CD8-positive, alpha-beta memory T cell (primary cell): ENCODE data around the gene PTPRM. TPM values are rescaled to one million over a fixed set of nuclear protein-coding genes. Genes with fewer than 3 reads are reported as not detected.

Experiments
- CTCF ChIA-PET: fragments of 350-600 bp; sonication (Branson Sonifier 250); formaldehyde crosslinking; loops from one replicate; lab custom pipeline; 2021; ENCODE audit warnings: antibody characterized with exemption; lab: Charles Lee
- POLR2A ChIA-PET: fragments of 350-600 bp; sonication (Branson Sonifier 250); formaldehyde crosslinking; loops from one replicate; lab custom pipeline; 2021; ENCODE audit warnings: antibody characterized with exemption; lab: Charles Lee
- DNase-seq, 5 donors: peaks; one replicate each; pipeline versions ENCODE4 v3.0.0 to v3.0.0-alpha.2; 2020 to 2022; ENCODE audit warnings: mixed read lengths in 1 of 5
- H3K27ac ChIP-seq: one replicate; pipeline ENCODE4 v1.7.0; 2013; ENCODE audit warnings: low read depth, mild to moderate bottlenecking, low read length, moderate library complexity
- H3K27me3 ChIP-seq: 2 replicates; pipeline ENCODE4 v1.7.0; 2013; ENCODE audit warnings: low read length, mild to moderate bottlenecking; ENCODE audit not compliant: insufficient read depth, poor library complexity, severe bottlenecking
- H3K36me3 ChIP-seq: 2 replicates; pipeline ENCODE4 v1.7.0; 2013; ENCODE audit warnings: mild to moderate bottlenecking, low read length, moderate library complexity; ENCODE audit not compliant: insufficient read depth
- H3K4me1 ChIP-seq: 2 replicates; pipeline ENCODE4 v1.7.0; 2013; ENCODE audit warnings: mild to moderate bottlenecking, low read length, moderate library complexity; ENCODE audit not compliant: insufficient read depth
- H3K4me3 ChIP-seq: 2 replicates; pipeline ENCODE4 v1.7.0; 2013; ENCODE audit warnings: mild to moderate bottlenecking, low read length
- H3K9me3 ChIP-seq: 2 replicates; pipeline ENCODE4 v1.7.0; 2013; ENCODE audit warnings: mild to moderate bottlenecking, low read length
- H3K27ac Mint-ChIP-seq, 8 donors: one replicate each; pipeline ENCODE4 v1.8.0; 2020 to 2021; ENCODE audit warnings: mixed read lengths in 8 of 8, mild to moderate bottlenecking in 6 of 8, inconsistent platforms in 3 of 8, moderate library complexity in 3 of 8
- H3K27me3 Mint-ChIP-seq, 2 donors: one replicate each; pipeline ENCODE4 v1.8.0; 2020 to 2021; ENCODE audit warnings: mixed read lengths in 2 of 2, mild to moderate bottlenecking in 1 of 2, moderate library complexity in 1 of 2
- H3K36me3 Mint-ChIP-seq, 3 donors: one replicate each; pipeline ENCODE4 v1.8.0; 2020 to 2021; ENCODE audit warnings: mixed read lengths in 3 of 3, inconsistent platforms in 1 of 3, mild to moderate bottlenecking in 1 of 3
- H3K4me1 Mint-ChIP-seq, 3 donors: one replicate each; pipeline ENCODE4 v1.8.0; 2020 to 2021; ENCODE audit warnings: mixed read lengths in 3 of 3, inconsistent platforms in 1 of 3, mild to moderate bottlenecking in 1 of 3
- H3K4me3 Mint-ChIP-seq, 7 donors: one replicate each; pipeline ENCODE4 v1.8.0; 2020 to 2021; ENCODE audit warnings: mixed read lengths in 7 of 7, mild to moderate bottlenecking in 6 of 7, moderate library complexity in 4 of 7, inconsistent platforms in 2 of 7
- H3K9me3 Mint-ChIP-seq, 5 donors: one replicate each; pipeline ENCODE4 v1.8.0; 2020 to 2022; ENCODE audit warnings: mixed read lengths in 5 of 5, mild to moderate bottlenecking in 3 of 5, moderate library complexity in 2 of 5, inconsistent platforms in 1 of 5
- polyA plus RNA-seq: library from polyadenylated mRNA; unstranded; fragments of 300-500 nt; fragmentation: Illumina TruSeq; gene quantifications from one replicate; pipeline ENCODE4 v1.2.3, GENCODE V29; 2021
- total RNA-seq, 2 experiments: library from RNA; stranded (reverse); gene quantifications; one replicate each; pipeline ENCODE4 v1.2.3, GENCODE V29; 2021

Gene PTPRM
- total and polyA plus RNA-seq, 3 experiments from 2014 or later, result 3.9 to 7.4 (median 5.3) TPM

GRCh38 chr18:7847357-7848053 lies 280.4 kb downstream of the PTPRM start:
- no peak overlapping the region for H3K4me3 Mint-ChIP-seq
- POLR2A ChIA-PET, result no interaction called here
- CTCF ChIA-PET, result no interaction called here

GRCh38 chr18:7848054-7848412 lies 280.9 kb downstream of the PTPRM start:
- peaks cover 7% of the 10 kb centered on the region for H3K9me3 ChIP-seq
- no peaks in the 10 kb centered on the region for H3K27me3 Mint-ChIP-seq
- H3K36me3 Mint-ChIP-seq, result peaks cover 0 to 9% (median 0%) of the 10 kb centered on the region in 3 donors
- ChIA-PET CTCF (no interaction called here), POLR2A (no interaction called here)
- no peaks in the 10 kb centered on the region for H3K36me3 ChIP-seq
- no peaks in the 10 kb centered on the region for H3K4me1 ChIP-seq
- no peak overlapping the region for H3K27ac Mint-ChIP-seq
- H3K4me1 Mint-ChIP-seq, result no peaks in the 10 kb centered on the region
- H3K9me3 Mint-ChIP-seq, result peaks cover 13 to 26% (median 22%) of the 10 kb centered on the region in 5 donors
- no peaks in the 10 kb centered on the region for H3K27me3 ChIP-seq
- no peak overlapping the region for H3K27ac ChIP-seq
- no peak overlapping the region for H3K4me3 Mint-ChIP-seq
- no peak for DNase-seq
- H3K4me3 ChIP-seq, result no peak overlapping the region

More at GRCh38 chr18:7847357-7848053, 280.4 kb downstream of the PTPRM start:
- H3K4me1 ChIP-seq, result no peaks in the 10 kb centered on the region
- no peaks in the 10 kb centered on the region for H3K36me3 ChIP-seq
- H3K27ac Mint-ChIP-seq, result peak overlapping the region in 1 of 8 donors; percentile 26
- no peak for DNase-seq
- H3K27me3 ChIP-seq, result no peaks in the 10 kb centered on the region
- H3K27ac ChIP-seq, result no peak overlapping the region
- H3K4me3 ChIP-seq, result no peak overlapping the region
- H3K27me3 Mint-ChIP-seq, result no peaks in the 10 kb centered on the region
- no peaks in the 10 kb centered on the region for H3K4me1 Mint-ChIP-seq
- peaks cover 0 to 9% (median 0%) of the 10 kb centered on the region in 3 donors for H3K36me3 Mint-ChIP-seq
- H3K9me3 ChIP-seq, result peaks cover 7% of the 10 kb centered on the region
- H3K9me3 Mint-ChIP-seq, result peaks cover 13 to 26% (median 21%) of the 10 kb centered on the region in 5 donors

- no peak for DNase-seq
- H3K4me1 Mint-ChIP-seq, result no peaks in the 10 kb centered on the region
- Histone ChIP-seq H3K27me3 (no peaks in the 10 kb centered on the region), H3K27ac (no peak overlapping the region), H3K36me3 (no peaks in the 10 kb centered on the region), H3K4me3 (no peak overlapping the region), H3K4me1 (no peaks in the 10 kb centered on the region), H3K9me3 (no peaks in the 10 kb centered on the region)
- H3K9me3 Mint-ChIP-seq, result peaks cover 8 to 16% (median 14%) of the 10 kb centered on the region in 5 donors
- H3K27ac Mint-ChIP-seq, result no peak overlapping the region
- peaks cover 0 to 3% (median 0%) of the 10 kb centered on the region in 3 donors for H3K36me3 Mint-ChIP-seq
- H3K27me3 Mint-ChIP-seq, result no peaks in the 10 kb centered on the region
- CTCF ChIA-PET, result no interaction called here
- no peak overlapping the region for H3K4me3 Mint-ChIP-seq
- POLR2A ChIA-PET, result no interaction called here
Observed at GRCh38 chr18:7850446-7850845, 283.3 kb downstream of the PTPRM start.

- Histone ChIP-seq H3K4me1 (no peaks in the 10 kb centered on the region), H3K9me3 (no peaks in the 10 kb centered on the region), H3K27me3 (no peaks in the 10 kb centered on the region), H3K27ac (no peak overlapping the region), H3K4me3 (no peak overlapping the region), H3K36me3 (no peaks in the 10 kb centered on the region)
- ChIA-PET POLR2A (no interaction called here), CTCF (no interaction called here)
- Mint-ChIP-seq H3K36me3 (no peaks in the 10 kb centered on the region), H3K27ac (no peak overlapping the region), H3K9me3 (peaks cover 6 to 13% (median 8%) of the 10 kb centered on the region in 5 donors), H3K27me3 (no peaks in the 10 kb centered on the region), H3K4me1 (no peaks in the 10 kb centered on the region), H3K4me3 (no peak overlapping the region)
- DNase-seq, result no peak
Observed at GRCh38 chr18:7855028-7855427, 287.9 kb downstream of the PTPRM start.

GRCh38 chr18:7855671-7856070 lies 288.6 kb downstream of the PTPRM start:
- Mint-ChIP-seq H3K4me1 (no peaks in the 10 kb centered on the region), H3K9me3 (peaks cover 3 to 10% (median 8%) of the 10 kb centered on the region in 5 donors), H3K27me3 (no peaks in the 10 kb centered on the region), H3K36me3 (no peaks in the 10 kb centered on the region), H3K27ac (no peak overlapping the region), H3K4me3 (no peak overlapping the region)
- Histone ChIP-seq H3K36me3 (no peaks in the 10 kb centered on the region), H3K27ac (no peak overlapping the region), H3K27me3 (no peaks in the 10 kb centered on the region), H3K9me3 (no peaks in the 10 kb centered on the region), H3K4me1 (no peaks in the 10 kb centered on the region), H3K4me3 (no peak overlapping the region)
- POLR2A ChIA-PET, result no interaction called here
- CTCF ChIA-PET, result no interaction called here
- DNase-seq, result no peak

GRCh38 chr18:7856116-7856515 lies 289.0 kb downstream of the PTPRM start:
- Mint-ChIP-seq H3K4me1 (no peaks in the 10 kb centered on the region), H3K9me3 (peaks cover 3 to 8% (median 7%) of the 10 kb centered on the region in 5 donors), H3K4me3 (no peak overlapping the region), H3K36me3 (no peaks in the 10 kb centered on the region), H3K27ac (peak overlapping the region in 1 of 8 donors; percentile 17), H3K27me3 (no peaks in the 10 kb centered on the region)
- Histone ChIP-seq H3K4me1 (no peaks in the 10 kb centered on the region), H3K9me3 (no peaks in the 10 kb centered on the region), H3K27ac (no peak overlapping the region), H3K36me3 (no peaks in the 10 kb centered on the region), H3K27me3 (no peaks in the 10 kb centered on the region), H3K4me3 (no peak overlapping the region)
- no peak for DNase-seq
- CTCF ChIA-PET, result no interaction called here
- POLR2A ChIA-PET, result no interaction called here

GRCh38 chr18:7856733-7857132 lies 289.6 kb downstream of the PTPRM start:
- Histone ChIP-seq H3K4me1 (no peaks in the 10 kb centered on the region), H3K4me3 (no peak overlapping the region), H3K9me3 (no peaks in the 10 kb centered on the region), H3K36me3 (no peaks in the 10 kb centered on the region), H3K27me3 (no peaks in the 10 kb centered on the region), H3K27ac (no peak overlapping the region)
- H3K27ac Mint-ChIP-seq, result peak overlapping the region in 1 of 8 donors; percentile 57
- H3K36me3 Mint-ChIP-seq, result no peaks in the 10 kb centered on the region
- H3K4me1 Mint-ChIP-seq, result no peaks in the 10 kb centered on the region
- peaks cover 1 to 6% (median 3%) of the 10 kb centered on the region in 5 donors for H3K9me3 Mint-ChIP-seq
- ChIA-PET POLR2A (no interaction called here), CTCF (no interaction called here)
- DNase-seq, result no peak
- no peak overlapping the region for H3K4me3 Mint-ChIP-seq
- H3K27me3 Mint-ChIP-seq, result no peaks in the 10 kb centered on the region

- peaks cover 0 to 3% (median 3%) of the 10 kb centered on the region in 5 donors for H3K9me3 Mint-ChIP-seq
- Histone ChIP-seq H3K4me1 (no peaks in the 10 kb centered on the region), H3K36me3 (no peaks in the 10 kb centered on the region), H3K27me3 (no peaks in the 10 kb centered on the region), H3K4me3 (no peak overlapping the region), H3K27ac (no peak overlapping the region), H3K9me3 (no peaks in the 10 kb centered on the region)
- ChIA-PET CTCF (no interaction called here), POLR2A (no interaction called here)
- no peak overlapping the region for H3K4me3 Mint-ChIP-seq
- DNase-seq, result no peak
- no peaks in the 10 kb centered on the region for H3K27me3 Mint-ChIP-seq
- H3K36me3 Mint-ChIP-seq, result no peaks in the 10 kb centered on the region
- no peak overlapping the region for H3K27ac Mint-ChIP-seq
- H3K4me1 Mint-ChIP-seq, result no peaks in the 10 kb centered on the region
Observed at GRCh38 chr18:7857562-7857961, 290.4 kb downstream of the PTPRM start.
